GM18526 (cell line): Measurements from ENCODE around the gene SLC26A11.
A peak's percentile ranks its signal among the peaks of the same experiment; 100 is the strongest.

Source experiments
- POLR2A ChIP-seq: IDR thresholded peaks from 3 replicates; pipeline ENCODE4 v1.6.1; 2011; ENCODE audit not compliant: insufficient read length; ENCODE audit errors: extremely low read depth

SLC26A11 gene

DNA sequence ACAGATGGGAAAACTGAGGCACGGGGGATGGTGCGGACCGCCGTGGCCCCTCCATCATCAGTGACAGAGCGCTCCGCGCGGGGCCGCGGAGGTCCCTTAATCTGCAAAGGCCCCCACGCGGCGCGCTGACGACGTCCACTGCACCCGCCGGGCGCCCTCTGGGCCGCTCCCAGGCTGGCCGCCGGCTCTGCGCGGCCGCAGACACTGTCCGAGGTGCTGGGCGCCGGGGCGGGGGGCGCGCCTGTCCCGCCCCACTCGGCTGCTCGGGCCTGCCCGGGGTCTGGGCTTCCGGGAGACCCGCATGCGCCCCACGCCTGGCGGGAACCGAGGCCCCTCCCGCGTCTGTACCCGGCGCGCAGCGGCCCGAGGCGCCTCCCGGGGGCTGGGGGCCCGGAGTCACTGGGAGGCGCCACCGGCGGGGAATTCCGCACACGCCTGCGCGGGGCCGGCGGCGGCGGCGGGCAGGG is 39.9 kb downstream of the SLC26A11 start:
- TF ChIP-seq POLR2A, result peak; percentile 46

DNA sequence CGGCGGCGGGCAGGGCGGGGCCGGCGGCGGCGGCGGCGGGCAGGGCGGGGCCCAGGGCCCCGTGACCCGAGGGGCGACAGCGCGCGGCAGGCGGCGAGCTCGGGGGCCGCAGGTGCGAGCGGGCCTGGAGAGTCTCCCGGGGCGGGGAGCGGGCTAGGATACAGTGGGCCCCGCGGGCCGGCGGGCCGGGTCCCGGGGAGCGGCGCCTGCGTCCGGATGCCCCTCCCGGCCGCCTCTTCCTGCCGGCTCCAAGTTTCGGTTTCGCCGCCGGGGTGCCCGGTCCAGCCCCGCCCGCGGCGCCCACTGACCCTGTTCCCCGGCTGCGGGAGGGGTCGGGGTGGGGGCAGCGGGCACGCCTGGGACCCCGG is 40.5 kb downstream of the SLC26A11 start, which contains the start of gene RNF213:
Gene RNF213, plus strand, starts transcription at position 62 of the 368 bp plus-strand sequence. CDS start 2,830 bp downstream, outside the sequence.
- peak; percentile 74 for TF ChIP-seq POLR2A

DNA sequence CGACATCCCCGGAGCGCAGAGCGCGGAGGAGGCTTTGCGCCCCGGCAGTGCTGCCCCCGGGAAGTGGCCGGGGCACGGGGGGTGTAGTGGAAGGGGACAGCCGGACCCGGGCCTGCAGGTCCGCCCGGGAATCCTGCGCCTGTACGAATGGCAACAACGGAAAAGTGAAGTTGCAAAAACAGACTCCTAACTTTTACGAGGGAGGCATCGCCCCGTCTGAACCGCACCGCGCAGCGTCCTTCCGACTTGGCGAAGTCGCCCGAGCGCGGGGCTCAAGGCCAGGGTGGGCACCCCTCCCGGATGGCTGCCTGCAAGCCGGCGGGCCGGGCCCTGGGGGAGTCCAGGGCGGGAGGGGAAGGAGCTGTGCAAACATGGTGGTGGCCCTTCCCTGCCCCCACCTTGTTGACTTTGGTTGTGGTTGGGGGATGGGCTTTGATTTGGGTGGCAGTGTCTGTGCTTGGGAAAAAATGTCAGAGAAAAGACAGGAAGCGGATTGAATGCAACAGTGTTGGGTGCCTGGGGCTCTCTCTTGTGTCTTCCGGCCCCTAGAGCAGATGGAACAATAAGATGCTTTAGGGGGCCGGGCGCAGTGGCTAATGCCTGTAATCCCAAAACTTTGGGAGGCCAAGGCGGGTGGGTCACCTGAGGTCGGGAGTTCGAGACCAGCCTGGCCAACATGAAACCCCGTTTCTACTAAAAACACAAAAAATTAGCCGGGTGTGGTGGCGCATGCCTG is 41.1 kb downstream of the SLC26A11 start:
- TF ChIP-seq POLR2A, result no peak

DNA sequence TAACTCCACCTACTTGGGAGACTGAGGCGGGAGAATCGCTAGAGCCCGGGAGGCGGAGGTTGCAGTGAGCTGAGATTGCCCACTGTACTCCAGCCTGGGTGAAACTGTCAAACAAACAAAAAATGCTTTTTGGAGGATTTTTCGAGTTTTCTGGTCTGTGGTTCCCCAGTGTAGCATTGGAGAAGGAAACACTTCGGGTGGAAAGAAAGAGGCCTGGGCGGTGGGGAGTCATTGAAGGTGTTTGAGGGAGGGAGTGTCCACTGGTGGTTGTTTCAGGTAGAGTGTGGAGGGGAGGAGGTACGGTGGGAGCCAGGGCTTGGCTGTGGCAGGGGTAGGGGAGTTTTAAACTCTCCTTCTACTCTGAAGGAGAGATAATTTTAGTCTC is 41.7 kb downstream of the SLC26A11 start:
- no peak for TF ChIP-seq POLR2A

DNA sequence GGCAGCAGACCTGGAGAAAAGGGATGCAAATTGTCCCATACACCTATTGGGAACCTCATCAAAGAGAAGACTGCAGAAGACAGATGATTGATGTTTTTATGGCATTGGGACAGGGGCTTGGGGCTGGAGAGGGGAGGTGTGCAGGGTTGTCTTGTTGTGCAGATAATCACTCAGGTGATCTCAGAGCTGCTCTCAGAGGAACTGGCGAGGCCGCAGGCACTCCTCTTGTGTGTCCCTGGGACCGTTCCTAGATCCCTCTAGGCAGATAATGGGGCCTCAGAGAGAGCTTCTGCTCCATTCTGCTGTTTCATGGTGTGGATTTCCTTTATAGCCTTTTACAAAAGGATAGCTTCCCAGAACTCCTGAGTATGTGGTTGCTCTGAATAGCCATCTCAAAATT is 42.1 kb downstream of the SLC26A11 start:
- TF ChIP-seq POLR2A, result no peak

DNA sequence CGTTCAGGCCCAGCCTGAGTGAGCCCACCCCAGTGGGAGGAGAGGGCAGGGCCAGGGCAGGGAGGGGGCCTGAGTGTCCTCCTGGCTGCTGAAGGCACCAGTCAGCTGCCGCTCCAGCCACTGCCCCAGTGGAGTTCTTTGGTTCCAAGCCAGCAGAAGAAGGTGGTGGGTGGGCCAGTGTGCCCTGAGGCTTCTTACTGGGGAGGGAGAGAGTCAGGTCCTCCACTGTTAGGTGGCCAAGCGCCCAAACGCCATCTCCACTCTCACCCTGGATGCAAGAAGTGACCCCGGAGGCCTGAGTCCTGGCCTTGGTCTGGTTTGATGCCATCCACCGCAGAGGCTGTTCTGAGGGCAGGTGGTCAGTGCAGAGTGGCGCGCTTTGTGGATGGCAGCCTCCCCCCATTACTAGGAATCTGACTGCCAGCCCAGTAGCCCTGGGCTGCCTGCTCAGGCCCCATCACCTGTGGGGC is 42.6 kb downstream of the SLC26A11 start:
- TF ChIP-seq POLR2A, result no peak

DNA sequence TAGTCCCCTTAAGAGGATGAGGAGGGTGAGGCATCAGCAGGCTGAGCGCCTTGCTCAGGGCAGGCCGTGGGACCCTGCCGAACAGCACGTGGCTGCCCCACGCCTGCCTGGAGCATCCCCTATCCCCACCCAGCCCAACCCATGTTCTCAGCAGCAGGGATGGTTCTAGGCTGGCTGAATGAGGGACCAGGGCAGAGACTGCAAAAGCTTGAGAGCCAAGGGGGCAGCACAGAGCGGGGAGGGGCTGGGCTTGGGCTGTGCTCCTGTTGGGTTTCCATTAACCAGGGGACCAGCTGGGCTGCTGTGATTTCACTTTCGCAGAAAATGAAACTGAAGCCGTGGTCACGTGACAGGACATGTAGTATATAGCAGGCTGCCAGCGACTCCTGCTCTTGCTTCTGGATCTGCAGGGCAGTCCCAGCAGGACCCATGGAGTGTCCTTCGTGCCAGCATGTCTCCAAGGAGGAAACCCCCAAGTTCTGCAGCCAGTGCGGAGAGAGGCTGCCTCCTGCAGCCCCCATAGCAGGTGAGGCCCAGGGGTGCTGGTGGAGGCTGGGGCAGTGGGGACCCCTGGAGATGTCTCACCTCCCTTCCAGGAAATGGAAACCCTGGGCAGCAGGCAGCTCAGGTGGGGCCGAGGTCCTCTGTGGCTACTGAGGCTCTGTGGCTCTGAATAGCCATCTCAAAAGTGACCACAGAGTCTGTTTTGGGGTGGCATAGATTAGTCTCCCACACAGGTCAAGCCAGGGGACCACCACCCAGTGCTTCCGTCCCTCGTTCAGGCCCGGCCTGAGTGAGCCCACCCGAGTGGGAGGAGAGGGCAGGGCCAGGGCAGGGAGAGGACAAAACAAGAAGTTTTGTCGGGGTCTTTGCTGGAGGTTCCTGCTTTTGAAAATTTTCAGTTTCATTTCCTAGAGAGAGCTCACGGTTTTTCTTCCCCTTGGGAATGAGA is 43.3 kb downstream of the SLC26A11 start:
- TF ChIP-seq POLR2A, result peak; percentile 99

DNA sequence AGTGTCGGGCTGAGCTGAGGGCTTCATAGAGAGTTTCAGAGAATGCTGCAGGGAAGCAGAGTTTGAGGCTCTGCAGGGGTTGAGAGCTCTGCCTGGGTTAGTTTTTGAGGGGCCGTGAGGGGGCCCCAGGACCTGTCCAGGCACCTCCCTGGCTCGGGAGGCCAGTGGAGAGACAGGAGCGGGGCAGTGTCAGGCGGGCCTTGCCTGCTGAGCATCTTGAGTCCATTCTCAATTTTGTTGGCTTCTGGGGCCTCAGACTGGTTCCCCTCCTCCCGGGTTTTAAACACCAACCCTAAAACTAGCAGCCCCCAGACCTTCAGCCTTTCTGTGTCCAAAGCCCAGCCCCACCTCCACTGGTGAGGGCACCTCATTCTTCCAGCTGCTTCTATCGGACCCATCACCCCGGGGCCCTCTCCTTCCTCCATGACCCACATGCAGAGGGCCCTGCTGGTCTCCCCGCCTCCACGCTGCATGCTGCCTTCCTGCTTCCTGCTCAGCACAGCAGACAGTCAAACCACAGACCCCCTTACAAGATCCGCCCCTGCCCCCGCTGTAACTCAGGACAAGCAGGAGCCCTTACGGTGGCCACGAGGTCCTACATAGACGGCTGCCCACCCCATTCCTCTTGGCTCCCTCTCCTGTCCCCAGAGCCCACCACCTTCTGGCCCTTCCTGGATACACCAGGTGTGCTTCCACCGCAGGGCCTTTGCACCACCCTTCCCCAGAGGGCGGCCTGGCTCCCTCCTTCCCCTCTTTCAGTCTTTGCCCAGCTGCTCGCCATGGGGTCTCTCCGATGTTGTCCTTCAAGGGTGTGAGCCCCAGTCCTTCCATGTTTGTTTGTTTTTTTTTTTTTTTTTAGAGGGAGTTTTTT is 44.2 kb downstream of the SLC26A11 start:
- TF ChIP-seq POLR2A, result no peak

DNA sequence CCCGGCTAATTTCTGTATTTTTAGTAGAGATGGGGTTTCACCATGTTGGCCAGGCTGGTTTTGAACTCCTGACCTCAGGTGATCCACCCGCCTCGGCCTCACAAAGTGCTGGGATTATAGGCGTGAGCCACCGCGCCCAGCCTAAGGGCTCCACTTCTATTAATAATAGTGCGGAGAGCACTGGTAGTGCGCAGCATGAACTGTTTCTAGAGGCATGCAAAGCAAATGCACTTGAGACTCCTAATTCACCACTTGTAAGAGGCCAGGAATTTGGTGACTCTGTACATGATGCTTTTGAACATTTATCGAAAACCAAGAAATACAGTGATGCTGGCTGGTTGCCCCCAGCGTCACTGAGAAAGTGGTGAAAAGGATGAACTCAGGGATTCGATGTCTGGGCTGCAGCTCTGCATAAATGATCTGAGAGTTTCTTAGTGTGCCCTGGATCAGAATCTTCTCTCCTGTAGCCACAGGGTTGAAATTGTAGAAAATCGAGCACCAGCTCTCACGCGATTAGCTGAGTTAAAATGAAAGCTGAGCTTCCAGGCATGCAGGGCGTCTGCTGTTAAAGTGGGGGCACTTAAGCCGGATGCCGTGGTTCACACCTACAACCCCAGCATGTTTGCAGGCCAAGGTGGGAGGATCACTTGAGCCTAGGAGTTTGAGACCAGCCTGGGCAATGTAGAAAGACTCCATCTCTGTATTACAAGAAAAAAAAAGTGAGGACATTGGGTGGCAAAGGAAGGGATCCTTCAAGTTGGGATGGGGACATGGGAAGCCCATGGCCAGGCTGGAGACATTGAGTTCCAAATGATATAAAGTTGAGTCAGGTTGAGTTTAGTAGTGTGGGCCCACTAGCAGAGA is 45.2 kb downstream of the SLC26A11 start:
- no peak for TF ChIP-seq POLR2A

DNA sequence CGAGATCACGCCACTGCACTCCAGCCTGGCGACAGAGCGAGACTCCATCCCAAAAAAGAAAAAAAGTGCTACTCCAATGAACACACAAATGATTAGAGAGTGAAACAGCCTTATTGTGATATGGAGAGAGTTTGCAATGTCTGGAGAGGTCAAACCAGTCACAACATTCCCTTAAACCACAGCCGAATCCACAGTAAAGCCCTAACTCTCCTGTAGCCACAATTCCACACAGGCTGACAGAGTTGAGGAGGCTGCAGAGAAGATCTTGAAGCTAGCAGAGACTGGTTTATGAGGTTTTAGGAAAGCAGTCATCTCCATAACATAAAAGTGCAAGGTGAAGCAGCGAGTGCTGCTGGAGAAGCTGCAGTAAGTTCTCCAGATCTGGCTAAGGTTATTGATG is 47.2 kb downstream of the SLC26A11 start:
- TF ChIP-seq POLR2A, result no peak

DNA sequence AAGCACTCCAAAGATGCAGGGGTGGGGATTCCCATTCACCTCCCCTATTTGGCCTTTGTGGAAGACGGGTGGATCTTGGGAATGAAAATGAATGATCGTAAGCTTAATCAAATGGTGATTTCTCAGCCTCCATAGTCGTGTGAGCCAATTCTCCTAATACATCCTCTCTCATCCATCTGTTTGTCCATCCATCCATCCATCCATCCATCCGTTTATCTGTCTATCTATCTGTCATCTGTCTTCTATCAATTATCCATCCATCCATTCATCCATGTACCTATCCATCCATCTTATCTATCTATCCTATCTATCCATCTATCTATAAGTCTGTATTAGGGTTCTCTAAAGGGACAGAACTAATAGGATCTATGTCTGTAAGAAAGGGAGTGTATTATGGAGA is 48.2 kb downstream of the SLC26A11 start:
- no peak for TF ChIP-seq POLR2A

DNA sequence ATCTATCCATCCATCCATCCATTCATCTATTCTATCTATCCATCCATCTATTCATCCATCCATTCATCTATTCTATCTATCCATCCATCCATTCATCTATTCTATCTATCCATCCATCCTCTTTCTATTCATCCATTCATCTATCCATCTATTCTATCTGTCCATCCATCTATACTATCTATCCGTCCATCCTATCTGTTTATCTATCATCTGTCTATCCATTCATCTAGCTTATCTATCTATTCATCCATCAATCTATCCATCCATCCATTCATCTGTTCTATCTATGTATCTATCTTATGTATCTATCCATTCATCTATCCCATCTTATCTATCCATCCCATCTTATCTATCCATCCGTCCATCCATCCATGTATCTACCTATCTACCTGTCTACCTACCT is 49.2 kb downstream of the SLC26A11 start:
- no peak for TF ChIP-seq POLR2A

DNA sequence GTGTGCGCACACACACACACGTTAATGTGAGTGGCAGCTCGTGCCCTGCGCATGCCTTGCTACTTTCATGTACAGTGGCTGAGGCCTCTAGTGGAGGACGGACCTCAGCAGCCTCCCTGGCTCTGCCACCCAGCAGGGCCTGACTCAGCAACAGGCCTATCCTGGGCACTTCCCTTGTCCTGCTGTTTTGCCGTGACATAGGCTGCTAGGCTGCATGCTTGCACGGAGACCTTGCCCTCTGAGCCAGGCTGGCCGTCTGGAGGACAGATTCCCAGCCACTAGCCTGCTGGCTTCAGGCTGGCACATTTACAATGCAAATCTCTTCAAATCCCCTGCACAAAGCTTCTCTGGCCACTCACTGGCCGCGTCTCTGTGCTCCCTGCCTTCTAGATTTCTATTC is 49.9 kb downstream of the SLC26A11 start:
- TF ChIP-seq POLR2A, result no peak

DNA sequence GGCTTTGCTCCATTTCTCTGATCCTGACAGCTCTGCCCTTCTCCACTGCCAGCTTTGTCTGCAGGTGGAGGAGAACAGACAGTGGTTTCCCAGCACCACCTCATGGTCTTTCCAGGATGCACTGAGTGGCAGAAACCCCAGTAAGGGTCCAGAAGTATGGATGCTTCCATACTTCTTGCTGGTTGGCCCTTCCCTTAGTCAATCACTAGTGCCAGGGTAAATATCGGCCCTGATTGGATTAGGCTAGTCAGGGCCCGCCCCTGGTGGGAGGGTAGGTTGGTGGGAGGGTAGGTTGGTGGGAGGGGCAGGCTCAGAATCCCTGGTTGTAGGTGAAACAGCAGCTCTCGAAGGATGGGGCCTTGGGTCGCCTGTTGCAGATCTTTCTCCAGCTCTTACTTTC is 50.6 kb downstream of the SLC26A11 start:
- no peak for TF ChIP-seq POLR2A
